Left renal pelvis (tissue), 4 donors: Measurements from ENCODE around the gene AATF. TPM values are rescaled to one million over a fixed set of nuclear protein-coding genes. Genes with fewer than 3 reads are reported as not detected.

Experiments used
- DNase-seq, 4 donors: peaks; one replicate each; pipeline ENCODE4 v3.0.0-alpha.2; 2013; ENCODE audit warnings: low read depth in 4 of 4, low spot score in 3 of 4
- polyA plus RNA-seq, 4 donors: library from polyadenylated mRNA; unstranded; fragments of 120-200 nt; gene quantifications; one replicate each; pipeline ENCODE4 v1.2.1, GENCODE V29; 2013; ENCODE audit not compliant: insufficient read length in 4 of 4

AATF gene
- polyA plus RNA-seq, 4 donors = 22.6 to 55.5 (median 47.2) TPM

DNA sequence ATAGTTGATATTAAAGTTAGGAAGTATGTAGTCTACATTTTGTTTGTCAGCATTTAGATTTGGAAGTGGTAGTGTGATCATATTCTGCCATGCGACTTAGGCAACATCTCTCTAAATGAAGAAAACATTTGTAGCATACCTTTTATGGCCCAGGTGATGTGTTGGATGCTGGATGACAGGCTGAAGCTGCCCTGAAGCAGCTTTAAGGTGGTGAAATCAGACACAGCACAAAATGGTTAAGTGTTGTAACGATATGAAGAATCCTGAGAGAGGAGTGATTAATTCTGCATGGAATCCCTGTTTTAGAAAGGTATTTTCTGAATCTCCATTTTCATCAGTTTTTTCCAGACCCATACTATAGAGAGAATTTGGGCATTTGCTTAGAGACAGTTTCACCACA lies 28.3 kb downstream of the AATF start:
- no peak for DNase-seq

DNA sequence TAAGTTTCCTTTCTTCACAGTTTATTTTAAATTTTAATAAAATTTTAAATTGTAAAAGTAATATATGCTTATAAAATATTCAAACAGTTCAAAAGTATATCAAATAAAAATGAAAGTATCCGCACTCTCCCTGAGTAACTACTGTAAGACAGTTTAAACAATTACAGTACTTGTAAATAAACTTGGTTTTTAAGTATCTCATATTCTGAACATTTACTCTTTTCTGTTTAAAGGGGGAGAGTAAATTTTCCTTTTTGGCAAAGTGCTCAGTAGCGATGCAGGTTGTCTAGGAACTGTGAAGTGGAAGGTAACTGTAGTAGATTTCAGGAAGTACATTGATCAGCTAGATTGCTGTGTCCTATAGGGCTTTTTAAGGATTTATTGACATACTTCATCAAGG lies 28.8 kb downstream of the AATF start:
- DNase-seq = no peak

DNA sequence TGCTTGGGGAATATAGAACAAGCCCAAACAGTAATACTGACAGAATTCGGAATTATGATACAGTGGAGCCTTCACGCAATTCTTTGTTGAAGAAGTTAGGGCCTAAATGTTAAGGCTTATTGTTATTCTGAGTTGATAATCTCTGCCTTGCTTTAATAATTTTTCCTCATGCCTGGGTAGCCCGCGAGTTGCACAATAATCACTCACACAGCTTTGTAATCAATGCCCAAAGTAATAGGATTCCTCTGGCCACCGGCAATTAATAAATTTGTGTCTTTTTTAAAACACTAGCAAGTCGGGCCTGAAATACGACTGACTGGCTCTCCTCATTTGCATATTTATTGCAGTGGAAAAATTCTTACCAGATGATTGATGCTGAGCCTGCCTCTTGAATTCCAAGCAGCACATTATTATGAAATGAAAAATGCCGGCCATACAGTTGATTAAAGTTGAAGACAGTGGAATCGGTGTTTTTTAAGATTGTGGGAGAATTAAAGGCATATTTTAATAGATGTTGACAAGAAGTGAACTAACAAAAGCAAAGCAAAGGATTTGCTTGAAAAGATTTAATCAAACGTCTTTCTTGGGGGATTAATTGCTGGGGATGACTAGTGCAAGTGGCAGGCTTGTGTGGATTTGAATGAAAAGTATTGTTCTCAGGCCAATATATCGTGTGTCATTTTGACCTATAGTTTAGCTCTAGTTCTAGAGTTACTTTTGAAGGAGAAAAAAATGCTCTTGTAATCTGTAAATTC lies 30.2 kb downstream of the AATF start:
- no peak for DNase-seq

DNA sequence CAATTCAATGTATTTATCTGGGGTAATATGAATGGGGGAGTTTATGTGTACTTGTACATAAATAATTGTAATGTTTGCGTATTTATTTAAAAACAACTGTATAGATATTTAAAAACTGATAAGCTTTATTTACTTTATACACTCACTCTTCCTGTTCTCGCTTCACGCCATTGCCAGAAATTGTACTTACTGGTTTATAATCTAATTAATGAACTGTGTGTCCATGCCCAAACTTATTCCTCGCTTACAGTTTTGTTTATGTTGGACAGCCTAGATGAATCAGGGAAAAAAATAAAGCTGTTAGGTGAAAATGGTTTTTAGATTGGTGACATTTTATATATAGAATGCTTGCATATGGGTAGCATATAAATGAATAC lies 30.8 kb downstream of the AATF start:
- DNase-seq = no peak

DNA sequence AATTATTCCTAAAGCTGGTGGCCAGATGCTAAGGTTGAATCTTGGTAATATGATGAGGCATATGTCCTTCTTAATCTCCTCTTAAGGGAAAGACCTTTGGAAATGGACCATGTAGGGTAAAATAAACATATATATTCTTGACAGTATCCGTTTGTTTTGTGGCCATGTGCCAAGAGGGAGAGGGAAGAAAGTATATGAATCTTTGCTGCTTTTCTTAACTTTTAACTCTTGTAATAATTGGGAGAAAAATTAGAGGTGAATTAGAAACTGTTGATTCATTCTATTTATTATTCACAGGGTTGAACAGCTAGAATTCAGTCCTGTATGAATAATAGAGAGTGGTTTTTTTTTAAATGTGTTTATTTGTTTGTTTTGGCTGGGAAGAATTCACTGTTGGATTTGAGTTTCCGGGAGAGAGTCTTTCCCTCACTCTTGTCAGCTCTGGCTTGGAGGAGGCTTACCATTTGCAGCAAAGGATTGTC lies 31.6 kb downstream of the AATF start:
- no peak for DNase-seq

DNA sequence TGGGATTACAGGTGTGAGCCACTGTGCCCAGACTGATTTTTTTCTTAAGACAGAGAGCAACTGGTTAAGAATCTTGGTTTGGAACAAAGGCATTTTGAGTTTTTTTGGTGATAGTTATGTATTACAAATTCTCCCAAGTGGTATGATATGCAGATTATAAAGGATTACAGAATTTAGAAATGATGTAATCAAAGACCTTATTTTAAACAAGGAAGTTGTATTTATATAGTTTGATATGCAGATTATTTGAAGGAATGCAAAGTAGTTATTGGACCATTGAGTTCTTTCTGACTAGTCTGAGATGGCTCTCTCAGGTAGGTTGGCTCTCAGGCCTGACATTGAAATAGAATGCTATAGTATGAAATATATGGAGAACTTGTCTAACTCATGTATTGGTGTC lies 34.9 kb downstream of the AATF start:
- no peak for DNase-seq

DNA sequence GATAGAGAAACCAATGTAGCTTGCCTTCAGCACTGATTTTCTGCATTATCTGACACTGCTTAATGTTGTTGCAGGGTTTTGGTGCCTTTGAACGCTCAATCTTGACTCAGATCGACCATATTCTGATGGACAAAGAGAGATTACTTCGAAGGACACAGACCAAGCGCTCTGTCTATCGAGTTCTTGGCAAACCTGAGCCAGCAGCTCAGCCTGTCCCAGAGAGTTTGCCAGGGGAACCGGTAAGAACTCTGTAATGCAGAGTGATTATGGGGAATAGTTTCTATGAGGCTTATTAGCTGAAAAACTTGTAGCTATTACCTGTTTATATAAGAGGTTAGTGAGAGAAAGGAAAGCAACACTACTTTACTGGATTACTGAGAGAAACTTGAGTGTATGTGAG lies 40.4 kb downstream of the AATF start:
- no peak for DNase-seq

DNA sequence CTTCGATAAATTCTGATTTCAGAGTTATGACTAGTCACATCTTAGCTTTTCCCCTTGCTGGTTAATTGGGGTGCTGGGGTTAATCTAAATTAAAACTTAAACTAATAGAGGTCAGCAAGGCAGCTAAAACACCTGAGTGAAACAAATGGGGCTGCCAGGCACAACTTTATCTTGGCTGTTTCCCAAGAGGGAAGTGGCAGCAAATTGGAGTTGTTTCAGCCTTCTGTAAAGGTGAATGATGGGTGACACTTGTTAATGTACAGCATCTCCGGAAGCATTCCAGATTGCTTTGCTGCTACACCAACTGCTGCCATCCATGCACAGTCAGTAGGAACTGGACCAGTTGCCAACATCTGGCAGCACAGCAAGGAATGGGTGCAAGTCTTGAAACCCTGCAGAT lies 43.9 kb downstream of the AATF start:
- no peak for DNase-seq

DNA sequence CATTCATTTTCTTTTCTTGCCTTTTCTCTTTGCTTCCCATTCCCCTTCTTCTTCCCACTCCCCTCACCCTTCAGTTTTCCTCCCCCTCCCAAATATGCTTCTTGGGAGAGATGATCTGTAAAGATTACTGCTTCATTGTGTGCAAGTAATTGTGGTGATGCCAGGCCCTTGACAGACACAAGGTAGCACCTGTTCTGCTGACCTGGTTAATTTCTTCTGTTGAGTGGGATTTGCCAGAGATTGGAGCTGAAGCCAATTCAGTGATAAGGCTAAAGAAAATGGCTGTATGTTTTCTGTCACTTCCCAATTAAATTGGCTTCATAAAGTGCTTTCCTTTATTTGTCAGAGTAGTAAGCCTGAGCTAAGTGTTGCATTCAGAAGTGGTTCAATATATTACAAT lies 44.5 kb downstream of the AATF start:
- DNase-seq = no peak

DNA sequence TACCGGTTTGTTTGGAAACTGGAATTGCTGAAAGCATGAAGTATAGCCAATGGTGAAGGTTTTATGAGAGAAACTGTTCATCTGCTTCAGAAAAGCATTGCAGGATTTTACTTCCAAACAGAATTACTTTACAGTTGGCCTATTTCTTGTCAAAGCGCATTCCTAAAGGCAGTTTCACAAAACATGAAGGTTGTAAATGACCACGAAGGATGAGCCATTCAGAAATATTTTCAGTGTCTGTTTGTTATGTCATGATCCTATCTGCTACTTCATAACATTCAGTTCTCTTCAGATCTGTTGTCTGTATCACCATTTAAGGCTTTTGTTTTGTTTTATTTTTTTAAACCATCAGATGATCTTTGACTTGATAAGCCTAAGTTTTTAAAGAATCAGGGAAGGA lies 45.7 kb downstream of the AATF start:
- DNase-seq = no peak

DNA sequence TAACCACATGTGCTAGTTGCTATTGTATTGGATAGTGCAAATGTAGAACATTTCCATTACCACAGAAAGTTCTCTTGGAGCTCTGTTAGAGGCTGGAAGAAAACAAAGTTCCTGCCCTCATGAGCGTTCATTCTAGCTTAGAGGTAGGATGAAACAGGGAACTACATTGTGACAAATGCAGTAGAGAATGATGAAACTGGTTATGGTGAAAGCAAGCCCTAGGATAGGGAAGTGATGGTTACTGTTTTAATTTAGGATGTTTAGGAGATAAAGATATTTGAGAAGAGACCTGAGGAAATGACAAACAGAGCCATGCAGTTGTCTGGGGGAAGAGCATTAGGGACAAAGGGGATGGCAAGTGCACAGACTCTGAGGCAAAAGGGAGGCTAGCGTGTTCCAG lies 50.7 kb downstream of the AATF start:
- no peak for DNase-seq

DNA sequence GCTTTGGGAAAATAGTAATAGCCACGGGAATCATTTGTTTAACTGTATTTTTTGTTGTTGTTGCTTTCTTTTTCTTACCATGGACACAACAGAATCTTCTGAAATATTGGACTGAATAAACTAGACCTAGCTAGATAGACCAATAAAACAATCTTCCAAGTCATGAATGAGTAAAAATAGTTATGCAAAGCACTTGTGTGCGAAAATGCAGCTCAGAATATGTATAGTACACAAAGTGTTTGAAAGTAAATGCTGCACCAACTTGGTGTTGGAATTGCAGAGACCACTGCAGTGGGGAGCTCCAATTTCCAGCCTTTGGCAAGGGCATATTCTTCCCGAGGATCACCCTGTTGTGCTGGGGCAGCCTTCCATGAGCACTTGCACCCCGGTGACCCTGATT lies 68.0 kb downstream of the AATF start:
- DNase-seq = no peak

DNA sequence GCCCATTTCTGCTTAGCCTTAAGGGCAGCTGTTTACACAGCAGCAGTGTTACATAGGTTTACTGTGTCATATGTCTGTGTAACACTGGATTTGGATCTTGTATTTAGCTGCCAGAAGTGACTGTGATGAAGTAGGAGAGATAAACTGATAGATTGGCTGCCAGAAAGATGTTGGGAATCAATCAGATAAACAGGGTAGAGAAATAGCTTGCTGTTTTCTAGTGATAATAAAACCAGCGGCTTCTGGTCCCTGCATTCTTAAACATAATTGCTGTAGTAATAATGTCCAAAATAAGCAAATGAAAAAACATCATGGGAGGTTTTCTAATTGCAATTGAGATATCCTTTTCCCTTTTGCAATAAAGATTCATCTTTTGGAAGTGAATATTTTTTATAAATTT lies 68.7 kb downstream of the AATF start:
- DNase-seq = no peak

DNA sequence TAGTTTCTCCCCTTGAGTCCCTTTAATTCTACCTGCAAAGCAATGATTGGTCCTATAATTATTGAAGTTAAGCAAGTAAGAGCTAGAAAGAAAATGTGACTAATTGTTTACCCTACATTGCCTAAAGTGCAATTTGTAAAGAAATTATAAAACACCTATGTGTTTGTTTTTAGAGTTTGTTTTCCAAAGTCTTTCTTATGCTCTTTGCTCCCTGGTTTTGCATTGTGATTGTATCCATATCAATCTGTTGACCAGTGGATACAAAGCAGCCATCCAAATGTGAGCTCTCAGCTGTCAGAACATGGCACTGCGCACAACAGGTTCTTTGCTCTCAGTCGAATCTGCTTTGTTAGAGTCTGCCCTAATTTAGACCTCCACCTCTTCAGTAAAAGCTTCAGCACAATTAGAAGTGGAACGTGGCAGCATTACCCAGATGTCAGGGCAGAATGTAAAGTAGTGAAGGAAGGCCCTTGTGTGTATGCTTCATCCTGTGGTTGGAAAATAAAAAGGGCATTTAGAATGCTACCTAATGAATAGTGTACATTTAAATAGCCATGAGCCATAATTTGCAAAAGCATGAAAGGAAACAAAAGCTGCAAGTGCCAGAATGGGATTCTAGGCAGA lies 70.5 kb downstream of the AATF start:
- no peak for DNase-seq

DNA sequence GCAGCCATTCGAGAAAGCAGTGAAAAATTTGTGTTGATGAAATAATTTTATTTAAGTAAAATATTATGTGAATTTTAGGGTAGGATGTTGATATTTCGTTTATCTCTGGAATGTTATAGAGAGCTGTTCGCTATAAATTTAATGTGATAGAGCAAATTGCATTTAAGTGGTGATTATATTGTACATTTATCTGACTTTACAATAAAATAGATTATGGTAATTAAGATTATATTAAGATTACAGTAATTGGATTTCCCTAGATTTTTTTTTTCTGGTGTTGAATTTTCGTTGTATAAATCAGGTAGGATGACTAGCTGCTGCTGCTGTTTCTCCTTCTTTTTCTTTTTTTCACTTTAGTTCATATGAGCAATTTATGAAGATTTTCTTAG lies 71.0 kb downstream of the AATF start:
- no peak for DNase-seq

DNA sequence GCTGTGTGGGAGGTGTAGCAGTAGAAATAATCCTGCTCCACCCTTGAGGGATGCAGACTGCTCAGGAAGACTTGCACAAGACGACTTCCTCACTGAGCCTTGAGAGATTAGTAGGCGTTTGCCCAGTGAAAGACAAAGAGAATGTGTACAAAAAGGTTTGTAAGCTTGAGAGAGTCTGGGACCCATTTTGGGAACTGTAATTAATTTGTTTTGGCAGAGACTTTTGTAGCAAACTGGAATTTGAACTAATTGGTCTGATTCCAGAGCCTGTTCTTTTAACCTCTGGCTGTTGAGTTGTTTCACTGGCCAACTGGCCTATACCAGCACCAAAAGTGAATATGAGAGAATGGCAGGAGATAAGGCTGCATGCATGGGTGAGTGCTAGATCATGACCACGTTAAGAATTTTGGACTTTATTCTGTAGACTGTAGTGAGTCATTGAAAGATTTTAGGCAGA lies 75.5 kb downstream of the AATF start:
- no peak for DNase-seq

DNA sequence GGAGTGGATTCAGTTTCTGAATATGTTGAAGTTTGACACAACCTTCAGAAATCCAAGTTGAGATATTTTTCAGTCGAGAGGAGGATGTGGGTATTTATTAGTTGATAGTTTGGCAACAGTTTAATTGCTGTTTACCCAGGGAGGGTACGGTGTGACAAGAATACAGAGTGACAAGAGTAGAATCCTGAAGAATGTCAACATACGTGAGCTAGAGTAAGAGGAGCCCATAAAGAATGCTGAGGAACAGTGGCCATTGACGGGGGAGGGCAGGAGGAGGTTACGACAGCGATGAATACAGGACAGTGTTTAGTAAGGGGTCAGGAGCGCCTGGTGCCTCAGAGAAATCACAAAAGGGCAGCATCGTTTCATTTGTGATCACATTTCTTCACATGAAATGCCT lies 76.5 kb downstream of the AATF start:
- no peak for DNase-seq

DNA sequence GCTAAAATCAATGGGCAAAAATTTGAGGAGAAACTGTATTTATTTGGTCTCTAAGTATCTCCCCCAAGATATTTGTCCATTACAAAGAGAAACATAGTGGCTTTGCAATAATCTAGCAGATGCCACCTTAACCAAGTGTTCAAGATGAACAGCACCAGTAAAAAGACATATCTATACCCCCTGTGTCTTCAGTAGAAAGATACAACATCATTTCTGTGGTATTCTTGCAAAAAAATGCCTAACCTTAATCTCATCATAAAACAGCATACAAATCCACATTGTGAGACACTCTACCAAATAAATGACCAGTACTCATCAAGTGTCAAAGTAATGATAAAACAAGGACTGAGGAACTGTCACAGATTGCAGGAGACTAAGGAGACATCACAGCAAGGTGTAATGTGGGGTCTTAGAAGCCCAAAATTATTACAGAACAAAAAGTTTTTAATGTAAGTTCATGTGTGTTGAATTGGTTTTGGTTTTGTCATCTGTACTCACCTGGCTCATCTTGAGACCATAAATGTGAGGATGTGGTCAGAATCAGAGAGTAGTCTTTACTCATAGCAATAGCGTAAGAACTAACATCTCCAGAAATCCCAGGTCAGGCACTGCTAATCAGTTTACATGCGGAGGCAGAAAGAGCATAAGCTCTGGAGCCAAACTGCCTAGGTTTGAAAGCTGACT lies 77.2 kb downstream of the AATF start:
- no peak for DNase-seq

DNA sequence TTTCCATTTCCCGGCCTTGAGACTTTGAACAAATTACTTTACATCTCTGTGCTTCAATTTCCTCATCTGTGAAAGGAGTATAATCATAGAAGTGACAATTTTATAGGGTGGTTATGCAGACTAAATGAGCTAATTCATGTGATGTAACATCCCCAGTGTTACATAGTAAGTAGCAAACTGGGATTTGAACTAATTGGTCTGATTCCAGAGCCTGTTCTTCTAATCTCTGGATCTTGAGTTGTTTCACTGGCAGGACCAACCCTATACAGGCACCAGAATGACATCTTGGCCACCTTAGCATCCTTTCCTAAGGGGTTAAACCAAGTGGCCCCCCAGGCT lies 77.7 kb downstream of the AATF start:
- DNase-seq = no peak

DNA sequence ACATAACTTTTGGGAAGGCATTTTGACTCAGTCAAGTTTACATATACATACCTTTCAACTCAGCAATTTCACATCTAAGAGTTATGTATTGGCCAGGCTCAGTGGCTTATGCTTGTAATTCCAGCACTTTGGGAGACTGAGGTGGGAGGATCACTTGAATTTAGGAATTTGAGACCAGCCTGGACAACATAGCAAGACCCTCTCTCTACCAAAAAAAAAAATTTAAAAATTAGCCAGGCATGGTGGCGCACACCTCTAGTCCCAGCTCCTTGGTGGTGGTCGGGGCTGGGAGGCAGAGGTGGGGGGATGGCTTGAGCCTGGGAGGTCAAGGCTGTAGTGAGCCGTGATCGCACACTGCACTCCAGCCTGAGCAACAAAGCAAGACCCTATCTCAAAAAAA lies 79.3 kb downstream of the AATF start:
- DNase-seq = no peak

DNA sequence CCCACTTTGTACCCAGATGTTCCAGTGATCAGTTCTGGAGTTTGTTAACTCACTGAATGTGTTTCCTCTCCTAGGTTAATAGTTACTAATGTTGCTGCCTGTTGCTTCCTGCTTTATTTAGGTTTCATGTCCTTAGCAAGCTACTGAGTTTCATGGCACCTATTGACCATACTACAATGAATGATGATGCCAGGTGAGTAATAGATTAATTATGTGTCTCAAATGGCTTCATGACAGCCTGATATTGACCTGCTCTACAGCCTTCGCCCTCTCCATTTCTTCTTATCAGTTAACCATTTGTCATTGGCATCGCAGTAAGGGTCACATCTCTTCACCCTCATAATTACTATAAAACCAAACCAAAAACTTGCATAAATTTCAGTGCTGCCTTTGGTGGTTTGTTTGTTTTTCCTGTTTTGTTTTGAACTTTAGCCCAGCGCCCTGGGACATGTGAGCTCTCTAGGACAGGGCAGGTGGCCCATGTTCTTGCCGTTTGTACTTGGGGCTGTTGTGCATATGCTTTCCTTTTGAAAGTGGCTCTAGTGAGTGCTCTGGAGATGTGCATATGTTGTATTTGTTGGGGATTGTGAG lies 82.8 kb downstream of the AATF start:
- no peak for DNase-seq
